Ovary (tissue), 9 donors: ENCODE results near the gene CD300LF. TPM values are rescaled to one million over a fixed set of nuclear protein-coding genes. Genes with fewer than 3 reads are reported as not detected.

Experiments used
- DNase-seq, 5 donors: peaks; one replicate each; pipeline ENCODE4 v3.0.0-alpha.2; 2019 to 2020
- H3K27ac ChIP-seq, 2 donors: fragments of 200-600 bp; one replicate each; pipeline versions ENCODE4 v1.5.1 to v1.8.0; 2019 to 2022
- H3K27me3 ChIP-seq: fragments of 200-600 bp; one replicate; pipeline ENCODE4 v1.8.0; 2022
- H3K36me3 ChIP-seq: fragments of 200-600 bp; sonication (generic); one replicate; pipeline ENCODE4 v1.5.1; 2019
- H3K4me1 ChIP-seq: one replicate; pipeline ENCODE4 v1.8.1; 2013; ENCODE audit warnings: mild to moderate bottlenecking, moderate library complexity; ENCODE audit not compliant: insufficient read depth
- H3K4me3 ChIP-seq: fragments of 200-600 bp; sonication (generic); one replicate; pipeline ENCODE4 v1.5.1; 2017
- H3K9me3 ChIP-seq, 2 donors: fragments of 200-600 bp in 1 of 2; sonication (generic) in 1 of 2; one replicate each; pipeline versions ENCODE4 v1.5.1 to v1.8.1; 2013 to 2019; ENCODE audit warnings: mild to moderate bottlenecking in 1 of 2, moderate library complexity in 1 of 2
- CTCF ChIP-seq, 3 donors: fragments of 450-650 bp in 2 of 3; fragments of 200-600 bp in 1 of 3; IDR thresholded peaks; one replicate each; pipeline versions ENCODE4 v1.5.1 to v1.8.0; 2016 to 2022; ENCODE audit warnings: antibody characterized with exemption in 3 of 3, mild to moderate bottlenecking in 1 of 3
- EP300 ChIP-seq: sonication (generic); formaldehyde crosslinking; IDR thresholded peaks from one replicate; pipeline ENCODE4 v1.6.1; 2017; ENCODE audit warnings: antibody characterized with exemption
- POLR2A ChIP-seq: fragments of 450-650 bp; IDR thresholded peaks from one replicate; pipeline ENCODE4 v1.6.1; 2017; ENCODE audit warnings: antibody characterized with exemption, mild to moderate bottlenecking, moderate library complexity
- WGBS, 3 donors: extraction: QIAGEN DNeasy Blood & Tissue Kit in 1 of 3; methylation state at CpG; one replicate each; pipeline versions ENCODE4 v1.1.5 to v1.1.7; 2013 to 2017; 5-methylcytosine and 5-hydroxymethylcytosine counted together
- intact Hi-C, 4 donors: fragments of 100-400 bp; cut with DNase I; formaldehyde crosslinking; loops; one replicate each; pipeline versions ENCODE4 v1.11.0 to v1.15.1; 2022 to 2023
- polyA plus RNA-seq, 2 donors: library from polyadenylated mRNA; stranded (reverse); fragments of 200-250 nt in 1 of 2; fragments of 350-450 nt in 1 of 2; fragmentation: Illumina TruSeq in 1 of 2; extraction: RNeasy Lipid Tissue Mini Kit (QIAGEN cat#74804) in 1 of 2; gene quantifications; one replicate each; pipeline ENCODE4 v1.2.3, GENCODE V29; 2013 to 2014
- total RNA-seq, 7 donors: library from RNA; depleted of rRNA in 2 of 7; stranded (reverse); fragments of >200 nt in 2 of 7; fragmentation: NEBNext Ultra II Directional in 3 of 7; extraction: Animal tissue kit (Norgen Biotek cat#: 25700) in 3 of 7; gene quantifications; one replicate each; pipeline versions ENCODE4 v1.1.0 to v1.2.4, GENCODE V29; 2016 to 2023
- donor health status: DM: no; HTN: no; CAD: no; lungs with moderate emphysema.
- donor health status: DM: no; HTN: no; CAD: no.
- donor health status: Bipolar disorder and iron deficiency.
- donor health status: DM: yes; HTN: yes; CAD: no.
- donor health status: DM: no; HTN: no; CAD: no.
- donor health status: DM: yes; HTN: yes; CAD: no.

Gene CD300LF
- total and polyA plus RNA-seq, 9 donors: 0.23 to 3.9 (median 0.39) TPM; not detected in 1

DNA sequence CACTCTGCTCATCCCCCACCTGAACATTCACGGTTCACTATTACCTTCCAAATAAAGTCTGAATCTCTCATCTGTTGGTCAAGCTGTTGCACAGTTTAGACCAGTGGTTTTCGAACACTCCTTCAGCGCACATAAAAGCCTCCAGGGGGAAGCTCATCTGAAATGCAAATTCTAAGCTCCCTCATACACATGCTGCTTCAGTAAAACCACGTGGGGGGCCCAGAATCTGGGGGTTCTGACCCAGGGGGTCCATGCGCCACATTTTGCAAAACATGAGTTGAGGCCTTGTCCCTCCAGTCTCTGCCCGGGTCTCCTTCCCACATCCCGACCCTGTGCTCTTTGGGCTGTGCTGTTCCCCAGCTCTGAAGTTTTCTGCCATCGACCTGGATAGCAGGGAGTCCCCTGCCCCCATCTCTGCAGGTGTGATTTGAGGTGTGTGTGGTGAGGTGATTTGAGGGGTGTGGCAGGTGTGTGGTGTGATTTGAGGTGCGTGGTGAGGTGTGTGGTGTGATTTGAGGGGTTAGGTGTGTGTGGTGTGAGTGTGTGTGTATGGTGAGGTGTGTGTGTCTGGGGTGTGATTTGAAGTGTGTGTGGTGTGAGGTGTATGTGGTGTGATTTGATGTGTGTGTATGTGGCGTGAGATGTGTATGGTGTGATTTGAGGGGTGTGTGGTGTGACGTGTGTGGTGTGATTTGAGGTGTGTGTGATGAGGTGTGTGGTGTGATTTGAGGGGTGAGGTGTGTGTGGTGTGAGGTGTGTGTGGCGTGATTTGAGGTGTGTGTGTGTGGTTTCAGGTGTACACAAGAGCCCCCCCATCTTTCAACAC lies 19.5 kb upstream of the CD300LF start:
- Histone ChIP-seq H3K36me3 (no peaks in the 10 kb centered on the region), H3K27me3 (no peaks in the 10 kb centered on the region), H3K4me1 (no peaks in the 10 kb centered on the region), H3K9me3 (no peaks in the 10 kb centered on the region), H3K27ac (no peak overlapping the region), H3K4me3 (no peak overlapping the region)
- WGBS, 3 donors: 74 to 77% (median 75%) methylated on average over 12 of the region's 12 CpGs
- intact Hi-C loops: no loop called here
- DNase-seq: no peak
- TF ChIP-seq CTCF (IDR thresholded peaks at IDR 0.05) (no peak), POLR2A (no peak), EP300 (no peak)

- no peaks in the 10 kb centered on the region for H3K36me3 ChIP-seq
- no peaks in the 10 kb centered on the region for H3K27me3 ChIP-seq
- H3K4me3 ChIP-seq: no peak overlapping the region
- H3K9me3 ChIP-seq: no peaks in the 10 kb centered on the region
- intact Hi-C loops: no loop called here
- DNase-seq: no peak
- 61 to 74% (median 66%) methylated on average over 4 of the region's 4 CpGs for WGBS, 3 donors
- TF ChIP-seq EP300 (no peak), CTCF (IDR thresholded peaks at IDR 0.05) (no peak), POLR2A (no peak)
- H3K4me1 ChIP-seq: no peaks in the 10 kb centered on the region
- no peak overlapping the region for H3K27ac ChIP-seq
Measured at GRCh38 chr17:74731347-74731605, 18.6 kb upstream of the CD300LF start.

DNA sequence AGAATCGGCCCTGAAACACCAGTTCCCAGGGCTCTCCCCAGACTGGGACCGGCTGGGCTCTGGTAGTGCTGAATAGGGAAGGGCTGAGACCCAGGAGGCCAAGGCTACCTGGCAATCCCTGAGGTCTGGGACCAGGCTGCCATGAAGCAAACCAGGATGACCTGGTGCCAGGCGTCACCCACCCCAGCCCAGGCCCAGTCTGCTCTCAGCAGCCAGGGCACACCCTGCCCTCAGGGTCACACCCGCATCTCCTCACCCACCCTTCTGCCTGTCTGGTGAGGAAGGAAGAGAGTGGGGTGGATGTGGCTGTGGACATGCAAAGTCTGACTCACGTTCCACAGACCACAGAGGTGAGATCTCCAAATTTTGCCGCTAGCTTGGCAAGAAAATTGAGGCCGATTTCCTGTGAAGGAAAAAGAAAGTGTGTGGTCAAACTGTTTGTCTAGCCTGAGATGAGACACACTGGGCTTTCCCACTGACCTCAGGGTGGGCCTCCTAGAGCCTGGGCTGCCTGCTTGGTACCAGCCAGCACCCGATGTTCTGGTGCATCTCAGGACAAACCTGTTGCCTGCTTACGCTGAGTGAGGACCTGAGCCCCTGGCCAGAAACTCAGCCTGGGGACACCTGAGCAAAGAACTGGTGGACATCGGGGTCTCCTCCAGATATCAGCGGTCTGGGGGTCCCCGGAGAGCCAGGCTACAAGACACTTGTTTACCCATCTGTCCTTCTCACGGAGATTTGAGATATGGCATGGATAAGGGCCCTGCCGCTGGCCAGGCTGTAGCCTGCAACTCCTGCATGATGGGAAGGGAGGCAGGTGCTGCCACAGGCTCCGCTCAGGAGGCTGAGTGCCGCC lies 18.0 kb upstream of the CD300LF start:
- no peak overlapping the region for H3K27ac ChIP-seq
- intact Hi-C loops: no loop called here
- H3K4me1 ChIP-seq: no peaks in the 10 kb centered on the region
- no peak overlapping the region for H3K4me3 ChIP-seq
- no peaks in the 10 kb centered on the region for H3K9me3 ChIP-seq
- H3K27me3 ChIP-seq: no peaks in the 10 kb centered on the region
- TF ChIP-seq EP300 (no peak), POLR2A (no peak), CTCF (IDR thresholded peaks at IDR 0.05) (no peak)
- DNase-seq: no peak
- H3K36me3 ChIP-seq: no peaks in the 10 kb centered on the region
- whole genome bisulfite sequencing, 3 donors: 81 to 84% (median 82%) methylated on average over 16 of the region's 16 CpGs

DNA sequence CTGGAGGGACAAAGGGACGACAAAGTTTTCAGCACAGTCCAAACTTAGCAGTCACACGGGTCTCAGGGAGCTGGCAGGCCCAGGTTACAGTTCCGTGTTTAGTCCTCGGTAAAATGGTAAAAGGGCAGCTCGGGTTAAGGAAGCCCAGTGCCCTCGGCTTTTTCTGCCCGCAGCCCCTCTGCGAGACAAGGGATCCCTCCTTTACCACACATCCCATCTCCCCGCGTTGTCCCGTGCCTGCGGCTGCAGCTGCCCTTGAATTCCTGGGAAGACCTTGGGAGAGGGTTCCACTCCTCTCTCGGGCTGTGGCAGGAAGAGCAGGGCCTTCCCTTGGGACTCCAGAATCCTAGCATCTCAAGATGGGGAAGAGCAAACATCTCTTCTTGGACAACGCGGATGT lies 17.1 kb upstream of the CD300LF start:
- TF ChIP-seq POLR2A (no peak), EP300 (no peak), CTCF (IDR thresholded peaks at IDR 0.05) (no peak)
- no peaks in the 10 kb centered on the region for H3K27me3 ChIP-seq
- DNase-seq: no peak
- no peak overlapping the region for H3K4me3 ChIP-seq
- no peaks in the 10 kb centered on the region for H3K36me3 ChIP-seq
- H3K27ac ChIP-seq: no peak overlapping the region
- no peaks in the 10 kb centered on the region for H3K9me3 ChIP-seq
- WGBS, 3 donors: 58 to 68% (median 66%) methylated on average over 15 of the region's 15 CpGs
- no peaks in the 10 kb centered on the region for H3K4me1 ChIP-seq
- intact Hi-C loops: no loop called here
